Measurements from ENCODE around the gene ZNF277.

DNA sequence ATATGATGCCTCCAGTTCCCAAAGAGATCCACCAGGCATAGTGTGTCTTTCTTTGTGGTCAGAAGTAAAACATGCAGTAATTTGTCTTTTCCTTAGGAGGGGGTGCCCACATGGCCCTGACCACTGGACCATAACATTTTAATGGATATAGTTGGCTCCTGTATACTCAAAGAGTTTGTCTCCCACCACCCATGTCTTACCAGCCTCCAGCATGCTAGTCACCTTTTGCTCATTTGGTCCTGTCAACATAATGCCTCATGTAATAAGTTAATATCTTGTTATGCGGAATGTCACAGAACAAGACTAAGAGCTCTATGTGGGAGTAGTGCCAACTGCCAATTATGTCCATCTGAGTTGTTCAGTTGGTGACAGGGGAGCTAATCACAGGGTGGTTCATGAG, 160.4 kb downstream of the ZNF277 start:
- TF ChIP-seq CTCF (IDR thresholded peaks at IDR 0.05; ENCODE audit: poor library complexity) (no peak), EZH2phosphoT487 (IDR thresholded peaks at IDR 0.05; ENCODE audit: low read depth, severe bottlenecking, unreplicated experiment) (no peak)

Measured in hepatocyte (in vitro differentiated cells).